HUES64 (cell line): ENCODE measurements around the gene PROS1.

ENCODE experiments used
- H3K27ac ChIP-seq: 2 replicates; pipeline ENCODE4 v1.7.0; 2013; ENCODE audit warnings: low read depth, low read length, inconsistent platforms
- H3K27me3 ChIP-seq: 2 replicates; pipeline ENCODE4 v1.6.1; 2013; ENCODE audit warnings: mild to moderate bottlenecking, low read length; ENCODE audit not compliant: insufficient read depth
- H3K36me3 ChIP-seq: 2 replicates; pipeline ENCODE4 v1.6.1; 2013; ENCODE audit warnings: mild to moderate bottlenecking, low read length; ENCODE audit not compliant: insufficient read depth
- H3K4me1 ChIP-seq: 2 replicates; pipeline ENCODE4 v1.6.1; 2013; ENCODE audit warnings: mild to moderate bottlenecking, low read length, moderate library complexity; ENCODE audit not compliant: insufficient read depth
- H3K4me3 ChIP-seq: 2 replicates; pipeline ENCODE4 v1.5.1; 2013; ENCODE audit warnings: mild to moderate bottlenecking, low read length, moderate library complexity
- H3K9ac ChIP-seq: 2 replicates; pipeline ENCODE4 v1.6.1; 2013; ENCODE audit warnings: mild to moderate bottlenecking, low read depth, low read length
- H3K9me3 ChIP-seq: 2 replicates; pipeline ENCODE4 v1.6.1; 2013; ENCODE audit warnings: low read depth, low read length; ENCODE audit not compliant: insufficient read depth
- WGBS: fragments of 150-250, 120-280 bp; methylation state at CpG from one replicate; pipeline ENCODE4 v1.1.7; 2013; ENCODE audit warnings: missing lambda C conversion rate; 5-methylcytosine and 5-hydroxymethylcytosine counted together

PROS1 gene

DNA sequence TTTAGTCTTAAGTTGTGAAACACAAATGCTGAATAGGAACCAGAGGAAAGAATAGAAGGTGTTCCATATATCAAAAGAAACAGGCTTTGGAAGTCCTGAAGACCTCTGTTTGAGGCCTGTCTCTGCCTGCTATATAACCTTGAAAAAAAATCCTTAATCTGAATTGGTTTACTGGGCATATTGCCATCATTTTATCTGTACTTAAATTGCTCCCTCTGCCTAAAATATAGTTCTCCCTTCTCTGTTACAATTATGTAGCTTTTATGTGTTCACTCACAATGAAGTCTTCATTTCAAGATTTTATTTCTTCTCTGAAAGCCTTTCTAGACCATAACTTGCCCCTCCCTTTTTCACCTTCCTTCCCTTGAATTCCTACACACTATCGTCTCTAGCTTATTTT is 27.5 kb upstream of the PROS1 start:
- Histone ChIP-seq H3K9me3 (no peaks in the 10 kb centered on the region), H3K4me1 (no peaks in the 10 kb centered on the region), H3K27me3 (no peaks in the 10 kb centered on the region), H3K27ac (no peak overlapping the region), H3K9ac (no peak overlapping the region), H3K36me3 (no peaks in the 10 kb centered on the region; the same call in 1 of the 2 replicates), H3K4me3 (no peak overlapping the region)
- 100% methylated on average over 1 of the region's 1 CpG for WGBS

DNA sequence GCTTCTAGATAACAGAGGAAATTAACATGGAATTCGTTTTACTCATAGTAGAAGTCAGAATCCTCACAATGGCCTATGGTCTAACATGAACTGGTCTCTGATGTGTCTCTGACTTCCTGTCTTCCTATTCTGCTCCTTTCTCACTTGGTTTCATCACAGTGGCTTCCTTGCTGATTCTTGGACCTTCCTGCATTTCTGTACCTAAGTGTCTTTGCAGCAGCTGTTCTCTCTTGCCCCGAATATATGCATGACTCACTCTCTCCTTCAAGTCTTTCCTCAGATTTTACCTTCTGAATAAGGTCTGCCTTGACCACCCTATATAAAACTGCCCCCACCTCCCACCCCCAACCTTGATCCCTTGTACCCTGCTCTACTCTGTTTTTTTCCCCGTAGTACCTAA is 20.4 kb upstream of the PROS1 start:
- 89% methylated on average over 2 of the region's 3 CpGs for WGBS
- Histone ChIP-seq H3K9ac (no peak overlapping the region), H3K27ac (no peak overlapping the region), H3K4me3 (no peak overlapping the region), H3K4me1 (no peaks in the 10 kb centered on the region), H3K9me3 (no peaks in the 10 kb centered on the region), H3K36me3 (no peaks in the 10 kb centered on the region), H3K27me3 (no peaks in the 10 kb centered on the region)

DNA sequence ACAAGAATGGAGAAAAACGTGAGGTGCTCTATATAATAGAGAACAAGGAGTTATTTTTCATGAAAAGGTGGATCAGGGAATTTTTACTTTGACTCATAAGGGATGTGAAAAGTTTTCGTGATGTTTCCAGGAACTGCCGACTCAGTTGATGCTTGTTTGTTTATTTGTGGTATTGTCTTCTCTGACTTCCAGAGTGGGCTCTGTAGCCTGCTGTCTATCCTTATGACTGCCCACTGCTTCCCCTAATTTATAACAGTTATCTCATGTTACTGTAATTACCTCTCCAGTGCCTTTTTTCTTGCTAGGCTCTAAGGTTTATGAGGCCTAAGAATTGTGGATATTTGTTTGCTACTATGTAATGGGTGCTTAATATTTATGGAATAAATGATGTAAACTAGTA is 18.5 kb upstream of the PROS1 start:
- WGBS = 93% methylated on average over 3 of the region's 3 CpGs
- H3K27ac ChIP-seq = no peak overlapping the region

DNA sequence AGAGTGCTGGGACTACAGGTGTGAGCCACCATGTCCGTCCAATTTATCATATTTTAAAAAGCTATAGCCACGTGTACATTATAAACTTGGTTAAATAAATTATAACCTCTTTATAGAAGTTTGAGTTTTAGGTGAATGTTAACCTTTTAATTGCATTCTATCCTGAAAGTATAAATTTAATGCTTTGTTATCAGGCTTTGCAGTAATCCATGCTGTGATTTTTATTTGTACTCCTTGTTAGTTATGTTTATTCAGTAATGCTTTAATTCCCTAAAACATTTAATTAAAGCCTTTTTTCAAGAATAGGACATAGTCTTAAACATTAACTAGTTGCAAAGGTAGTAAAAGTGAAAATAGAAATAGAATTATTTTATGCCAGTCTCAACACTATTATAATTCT is 17.9 kb upstream of the PROS1 start:
- WGBS = 91% methylated on average over 1 of the region's 2 CpGs

More for the DNA sequence above, 18.5 kb upstream of the PROS1 start:
- Histone ChIP-seq H3K27me3 (no peaks in the 10 kb centered on the region), H3K9me3 (no peaks in the 10 kb centered on the region), H3K4me1 (no peaks in the 10 kb centered on the region), H3K9ac (no peak overlapping the region), H3K4me3 (no peak overlapping the region), H3K36me3 (no peaks in the 10 kb centered on the region)

DNA sequence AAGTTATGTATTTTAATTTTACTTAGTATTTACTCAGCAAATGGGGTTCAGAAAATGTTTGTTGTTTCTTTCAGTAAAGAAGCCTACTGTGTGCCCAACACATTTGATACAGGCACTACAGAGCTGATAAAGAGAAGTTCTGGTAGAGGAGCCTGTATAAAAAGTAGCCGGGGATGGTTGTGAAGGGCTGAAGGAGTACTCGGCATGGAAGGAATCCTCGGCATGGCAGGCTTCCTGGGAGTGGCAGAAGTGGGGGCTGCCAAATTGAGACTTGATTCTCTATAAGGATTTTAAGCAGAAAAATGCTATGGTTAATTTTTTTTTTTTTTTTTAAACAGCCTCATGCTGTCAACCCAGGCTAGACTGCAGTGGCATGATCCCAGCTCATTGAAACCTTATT is 15.5 kb upstream of the PROS1 start:
- 88% methylated on average over 3 of the region's 3 CpGs for WGBS
- no peaks in the 10 kb centered on the region for H3K36me3 ChIP-seq
- H3K27ac ChIP-seq = no peak overlapping the region
- no peaks in the 10 kb centered on the region for H3K9me3 ChIP-seq
- no peaks in the 10 kb centered on the region for H3K27me3 ChIP-seq
- no peak overlapping the region for H3K9ac ChIP-seq
- H3K4me3 ChIP-seq = no peak overlapping the region
- no peaks in the 10 kb centered on the region for H3K4me1 ChIP-seq

More for the DNA sequence above, 17.9 kb upstream of the PROS1 start:
- Histone ChIP-seq H3K9me3 (no peaks in the 10 kb centered on the region), H3K4me3 (no peak overlapping the region), H3K27me3 (no peaks in the 10 kb centered on the region), H3K36me3 (no peaks in the 10 kb centered on the region), H3K9ac (no peak overlapping the region), H3K4me1 (no peaks in the 10 kb centered on the region), H3K27ac (no peak overlapping the region)

DNA sequence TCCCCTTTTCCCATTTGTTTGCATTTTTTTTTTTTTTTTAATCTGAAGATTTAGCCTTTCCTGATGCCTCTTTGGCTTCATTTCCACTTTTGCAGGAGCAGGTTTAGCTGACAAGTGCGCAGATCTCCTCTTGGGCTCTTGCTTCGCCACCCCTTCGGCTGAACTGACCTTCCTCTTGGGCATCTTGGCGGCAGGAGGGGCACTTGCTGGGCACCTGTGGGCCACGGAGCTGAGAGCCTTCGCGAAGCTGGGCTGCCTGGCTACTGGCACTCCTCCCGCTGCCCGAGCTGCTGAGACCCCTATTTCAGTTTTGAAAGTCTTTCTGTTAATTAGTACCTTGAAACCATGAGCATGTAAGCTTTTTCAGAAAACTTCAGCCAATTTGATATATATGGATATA is 15.1 kb upstream of the PROS1 start:
- Histone ChIP-seq H3K4me3 (no peak overlapping the region), H3K27ac (no peak overlapping the region), H3K27me3 (no peaks in the 10 kb centered on the region), H3K4me1 (no peaks in the 10 kb centered on the region), H3K9ac (no peak overlapping the region), H3K9me3 (no peaks in the 10 kb centered on the region), H3K36me3 (no peaks in the 10 kb centered on the region)
- WGBS = 96% methylated on average over 9 of the region's 9 CpGs

DNA sequence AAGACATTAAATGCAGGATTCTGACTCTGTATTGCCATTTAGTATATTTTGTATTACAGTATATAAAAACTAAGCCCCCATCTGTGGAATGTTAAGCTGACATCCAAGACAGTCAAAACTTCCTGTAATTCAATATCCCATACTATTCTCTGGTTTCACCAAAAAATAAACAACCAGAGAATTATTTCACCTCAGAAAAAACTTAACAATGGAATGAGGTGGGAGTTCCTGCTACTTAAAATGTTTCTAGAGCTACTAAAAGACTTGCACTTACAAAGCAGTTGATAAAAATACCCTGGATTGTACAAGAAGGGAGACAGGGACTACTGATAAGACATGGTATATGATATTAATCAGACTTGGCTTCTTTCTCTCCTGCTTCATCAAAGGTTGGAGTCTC is 14.6 kb upstream of the PROS1 start:
- H3K36me3 ChIP-seq = no peaks in the 10 kb centered on the region
- no peaks in the 10 kb centered on the region for H3K4me1 ChIP-seq
- H3K9me3 ChIP-seq = no peaks in the 10 kb centered on the region
- H3K27ac ChIP-seq = no peak overlapping the region
- no peak overlapping the region for H3K4me3 ChIP-seq
- no peak overlapping the region for H3K9ac ChIP-seq
- no peaks in the 10 kb centered on the region for H3K27me3 ChIP-seq

DNA sequence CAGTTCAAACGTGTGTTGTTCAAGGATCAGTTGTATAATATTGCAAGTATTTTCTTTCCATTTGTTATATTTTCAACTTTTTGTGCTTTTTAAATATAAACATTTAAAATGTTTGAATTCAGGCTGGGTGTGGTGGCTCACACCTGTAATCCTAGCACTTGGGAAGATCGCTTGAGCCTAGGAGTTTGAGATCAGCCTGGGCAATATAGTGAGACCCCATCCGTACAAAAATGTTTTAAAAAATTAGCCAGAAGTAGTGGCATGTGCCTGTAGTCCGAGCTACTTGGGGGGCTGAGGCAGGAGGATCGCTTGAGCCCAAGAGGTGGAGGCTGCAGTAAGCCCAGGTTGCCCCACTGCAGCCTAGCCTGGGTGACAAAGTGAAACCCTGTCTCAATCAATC is 10.9 kb upstream of the PROS1 start:
- Histone ChIP-seq H3K36me3 (no peaks in the 10 kb centered on the region), H3K27ac (no peak overlapping the region), H3K4me1 (peaks cover 5% of the 10 kb centered on the region; the same call in 1 of the 2 replicates), H3K9me3 (no peaks in the 10 kb centered on the region), H3K4me3 (no peak overlapping the region), H3K9ac (no peak overlapping the region), H3K27me3 (no peaks in the 10 kb centered on the region)
- WGBS = 95% methylated on average over 4 of the region's 5 CpGs

DNA sequence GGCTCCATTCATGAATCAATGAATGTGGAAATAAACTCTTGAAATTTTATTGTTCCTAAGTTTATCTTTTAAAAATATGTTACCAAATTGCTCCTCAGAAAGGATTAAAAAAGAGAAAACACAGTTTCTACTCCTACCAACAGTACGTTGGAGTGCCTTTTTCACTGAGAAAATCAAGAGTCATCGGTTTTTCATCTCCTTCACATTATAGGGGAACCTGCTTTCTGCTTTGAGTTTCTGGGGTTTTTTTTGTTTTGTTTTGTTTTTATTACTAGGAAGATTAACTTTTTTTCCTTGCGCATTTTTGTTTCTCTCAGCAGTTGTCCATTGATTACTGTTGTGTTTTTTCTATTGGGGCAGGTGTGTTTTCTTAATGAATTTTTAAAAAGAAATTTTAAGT is 9.7 kb upstream of the PROS1 start:
- WGBS = 94% methylated on average over 3 of the region's 3 CpGs
- Histone ChIP-seq H3K27me3 (no peaks in the 10 kb centered on the region), H3K4me3 (no peak overlapping the region), H3K36me3 (no peaks in the 10 kb centered on the region), H3K9me3 (no peaks in the 10 kb centered on the region), H3K27ac (no peak overlapping the region), H3K9ac (no peak overlapping the region), H3K4me1 (peaks cover 5% of the 10 kb centered on the region; the same call in 1 of the 2 replicates)

DNA sequence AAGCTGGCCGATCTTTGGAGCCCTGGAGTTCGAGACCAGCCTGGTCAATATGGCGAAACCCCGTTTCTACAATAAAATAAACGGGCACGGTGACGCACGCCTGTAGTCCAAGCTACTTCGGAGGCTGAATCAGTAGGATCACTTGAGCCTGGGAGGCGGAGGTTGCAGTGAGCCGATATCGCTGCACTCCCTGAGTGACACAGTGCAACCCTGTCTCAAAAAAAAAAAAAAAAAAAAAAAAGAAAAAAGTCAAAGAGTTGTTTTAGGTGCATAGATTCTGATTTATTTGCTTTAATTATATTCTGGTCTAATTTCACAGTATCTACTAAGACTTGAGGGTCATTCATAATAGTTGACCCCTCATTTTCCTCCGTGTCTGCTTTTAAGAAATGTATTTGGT is 8.0 kb upstream of the PROS1 start:
- no peaks in the 10 kb centered on the region for H3K36me3 ChIP-seq
- H3K9ac ChIP-seq = no peak overlapping the region
- no peak overlapping the region for H3K27ac ChIP-seq
- WGBS = 93% methylated on average over 13 of the region's 13 CpGs
- no peaks in the 10 kb centered on the region for H3K9me3 ChIP-seq
- H3K4me1 ChIP-seq = peaks cover 5% of the 10 kb centered on the region; the same call in 1 of the 2 replicates
- H3K27me3 ChIP-seq = no peaks in the 10 kb centered on the region
- H3K4me3 ChIP-seq = no peak overlapping the region

DNA sequence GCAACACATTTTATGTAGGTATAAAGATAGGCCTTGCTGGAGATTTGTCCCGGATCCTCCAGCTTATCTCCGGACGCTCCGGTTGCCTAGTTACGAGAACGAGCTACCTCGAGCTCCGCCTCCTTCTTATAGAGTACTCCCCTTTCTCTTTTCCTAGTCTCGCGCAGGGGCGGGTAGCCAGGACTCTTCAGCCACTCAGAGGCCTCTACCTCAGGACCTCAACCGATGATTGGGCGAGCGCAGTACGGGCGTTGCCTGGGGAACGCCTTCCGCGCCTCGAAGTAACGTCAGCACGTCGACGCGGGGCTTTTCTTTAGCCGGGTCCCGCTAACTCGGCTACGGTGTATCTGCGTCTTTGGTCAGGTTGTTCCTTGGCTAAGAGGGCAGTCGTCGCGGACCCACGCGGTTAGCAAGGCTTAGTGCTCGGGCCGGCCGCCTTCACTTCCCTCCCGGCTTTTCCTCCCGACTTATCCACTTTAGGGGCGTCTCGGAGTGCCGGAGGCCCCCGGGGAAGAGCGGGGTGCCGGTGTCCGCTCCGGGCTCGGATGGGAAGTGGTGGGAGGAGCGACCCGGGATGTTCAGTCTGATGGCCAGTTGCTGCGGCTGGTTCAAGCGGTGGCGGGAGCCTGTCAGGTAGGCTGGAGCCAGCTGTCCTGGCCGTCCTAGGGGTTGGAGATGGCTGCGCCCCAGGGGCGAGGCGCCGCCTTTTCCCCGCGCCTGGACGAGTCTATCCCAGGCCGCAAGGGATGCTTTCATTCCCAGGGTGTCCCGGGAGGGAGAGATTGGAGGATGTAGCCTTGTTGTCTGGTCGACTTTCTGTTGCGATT is 6.4 kb upstream of the PROS1 start, which contains the start of gene ARL13B:
ARL13B (plus strand) TSS at position 306 of the 827 bp plus-strand sequence; CDS start at position 575, 269 bp downstream.
- Histone ChIP-seq H3K9me3 (no peaks in the 10 kb centered on the region), H3K4me3 (peak within 1 kb of the TSS; percentile 75), H3K27me3 (no peaks in the 10 kb centered on the region; the same call in 1 of the 2 replicates), H3K9ac (peak within 1 kb of the TSS; percentile 72; the same call in 1 of the 2 replicates), H3K36me3 (no peaks in the 10 kb centered on the region), H3K4me1 (peaks cover 5% of the 10 kb centered on the region; the same call in 1 of the 2 replicates), H3K27ac (peak within 1 kb of the TSS; percentile 77)
- WGBS = under 1% methylated on average over 66 of the region's 66 CpGs
